ENCODE measurements around the gene PARS2.

The PARS2 gene

DNA sequence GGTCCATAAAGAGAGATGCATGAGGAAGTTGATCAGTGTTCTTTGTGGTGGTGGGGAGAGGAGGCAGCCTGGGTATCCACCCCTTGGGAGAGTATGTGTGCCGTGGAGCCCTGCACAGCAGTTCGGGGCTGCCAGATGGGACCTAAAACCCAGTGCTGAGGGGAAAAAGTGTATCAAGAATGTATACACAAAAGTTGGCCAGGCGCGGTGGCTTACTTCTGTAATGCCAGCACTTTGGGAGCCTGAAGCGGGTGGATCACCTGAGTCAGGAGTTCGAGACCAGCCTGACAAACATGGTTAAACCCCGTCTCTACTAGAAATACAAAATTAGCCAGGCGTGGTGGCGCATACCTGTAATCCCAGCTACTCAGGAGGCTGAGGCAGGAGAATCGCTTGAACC is 52.8 kb downstream of the PARS2 start:
- Histone ChIP-seq H2AFZ (ENCODE audit: low read length) (no peak overlapping the region), H3K4me3 (ENCODE audit: low read length in 2 of 2) (no peak overlapping the region), H3K9ac (ENCODE audit: low read depth, low read length, poor library complexity) (no peak overlapping the region), H3K23ac (ENCODE audit: low read depth, low read length, poor library complexity) (no peak overlapping the region), H2BK5ac (ENCODE audit: low read length) (no peak overlapping the region), H3K4me2 (ENCODE audit: insufficient read depth, low read length, poor library complexity, severe bottlenecking) (no peak overlapping the region), H3K4me1 (ENCODE audit: control insufficient read depth in 2 of 2, insufficient read depth in 1 of 2, low read depth in 1 of 2, low read length in 2 of 2) (peaks cover 2 to 5% of the 10 kb centered on the region in 2 donors), H3K9me3 (replicated peaks in 1 of 2; ENCODE audit: control insufficient read depth in 2 of 2, insufficient read depth in 1 of 2, low read depth in 1 of 2, low read length in 2 of 2) (no peaks in the 10 kb centered on the region), H3K27me3 (ENCODE audit: control insufficient read depth in 3 of 3, insufficient read depth in 3 of 3, low read depth in 1 of 3, low read length in 3 of 3) (peaks cover 0 to 42% (median 4%) of the 10 kb centered on the region in 3 experiments), H2AK5ac (ENCODE audit: low read depth, low read length) (no peak overlapping the region), H3K18ac (ENCODE audit: low read length) (no peak overlapping the region), H3K14ac (ENCODE audit: low read length) (no peak overlapping the region), H3K27ac (replicated peaks; ENCODE audit: low read length) (no peak overlapping the region), H2BK12ac (ENCODE audit: low read length) (no peak overlapping the region), H3K4ac (ENCODE audit: low read length) (no peak overlapping the region), H4K91ac (ENCODE audit: low read depth, low read length, poor library complexity) (no peak overlapping the region), H3K79me1 (ENCODE audit: low read depth, low read length) (no peaks in the 10 kb centered on the region), H3K36me3 (replicated peaks in 1 of 2; ENCODE audit: control insufficient read depth in 2 of 2, insufficient read depth in 2 of 2, low read length in 2 of 2) (no peaks in the 10 kb centered on the region), H4K8ac (ENCODE audit: low read depth, low read length) (no peak overlapping the region), H2BK120ac (ENCODE audit: low read depth, low read length) (no peak overlapping the region), H2BK15ac (ENCODE audit: low read length) (no peak overlapping the region)
- WGBS, 2 donors (ENCODE audit: extremely low coverage in 2 of 2, insufficient read length in 2 of 2, insufficient replicate concordance in 1 of 2), result no CpG with 5 or more reads among the region's 10 CpGs
- no peak for DNase-seq (ENCODE audit: low spot score)

DNA sequence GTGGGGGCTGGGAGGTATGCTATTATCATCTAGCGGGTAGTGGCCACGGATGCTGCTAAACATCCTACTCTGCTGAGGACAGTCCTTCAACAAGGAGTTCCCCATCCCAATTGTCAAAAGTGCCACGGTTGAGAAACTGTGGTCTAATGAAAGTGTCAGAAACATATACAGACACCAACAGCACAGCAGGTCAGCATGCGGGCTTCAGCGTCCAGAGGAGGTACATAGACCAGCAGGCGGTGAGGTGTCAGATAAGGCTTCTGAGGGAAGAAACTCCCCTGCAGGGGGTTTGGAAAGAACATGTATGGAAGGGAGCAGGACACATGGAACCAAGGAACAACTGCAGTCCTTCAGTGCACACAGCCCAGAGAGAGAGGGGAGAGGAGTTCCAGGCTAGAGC is 53.5 kb downstream of the PARS2 start:
- Histone ChIP-seq H3K14ac (ENCODE audit: low read length) (no peak overlapping the region), H3K9me3 (replicated peaks in 1 of 2; ENCODE audit: control insufficient read depth in 2 of 2, insufficient read depth in 1 of 2, low read depth in 1 of 2, low read length in 2 of 2) (no peaks in the 10 kb centered on the region), H3K4ac (ENCODE audit: low read length) (no peak overlapping the region), H3K36me3 (replicated peaks in 1 of 2; ENCODE audit: control insufficient read depth in 2 of 2, insufficient read depth in 2 of 2, low read length in 2 of 2) (no peaks in the 10 kb centered on the region), H3K4me2 (ENCODE audit: insufficient read depth, low read length, poor library complexity, severe bottlenecking) (no peak overlapping the region), H2BK12ac (ENCODE audit: low read length) (no peak overlapping the region), H2BK120ac (ENCODE audit: low read depth, low read length) (no peak overlapping the region), H2AK5ac (ENCODE audit: low read depth, low read length) (no peak overlapping the region), H2BK5ac (ENCODE audit: low read length) (no peak overlapping the region), H3K79me1 (ENCODE audit: low read depth, low read length) (no peaks in the 10 kb centered on the region), H3K4me3 (ENCODE audit: low read length in 2 of 2) (no peak overlapping the region), H3K27ac (replicated peaks; ENCODE audit: low read length) (no peak overlapping the region), H3K4me1 (ENCODE audit: control insufficient read depth in 2 of 2, insufficient read depth in 1 of 2, low read depth in 1 of 2, low read length in 2 of 2) (peaks cover 0 to 5% of the 10 kb centered on the region in 2 donors), H3K27me3 (ENCODE audit: control insufficient read depth in 3 of 3, insufficient read depth in 3 of 3, low read depth in 1 of 3, low read length in 3 of 3) (peaks cover 0 to 47% (median 4%) of the 10 kb centered on the region in 3 experiments), H3K9ac (ENCODE audit: low read depth, low read length, poor library complexity) (peak overlapping the region; percentile 63), H4K8ac (ENCODE audit: low read depth, low read length) (no peak overlapping the region), H3K18ac (ENCODE audit: low read length) (no peak overlapping the region), H4K91ac (ENCODE audit: low read depth, low read length, poor library complexity) (no peak overlapping the region), H3K23ac (ENCODE audit: low read depth, low read length, poor library complexity) (no peak overlapping the region), H2BK15ac (ENCODE audit: low read length) (no peak overlapping the region), H2AFZ (ENCODE audit: low read length) (no peak overlapping the region)
- no CpG with 5 or more reads among the region's 6 CpGs for WGBS, 2 donors (ENCODE audit: extremely low coverage in 2 of 2, insufficient read length in 2 of 2, insufficient replicate concordance in 1 of 2)
- DNase-seq (ENCODE audit: low spot score), result no peak

DNA sequence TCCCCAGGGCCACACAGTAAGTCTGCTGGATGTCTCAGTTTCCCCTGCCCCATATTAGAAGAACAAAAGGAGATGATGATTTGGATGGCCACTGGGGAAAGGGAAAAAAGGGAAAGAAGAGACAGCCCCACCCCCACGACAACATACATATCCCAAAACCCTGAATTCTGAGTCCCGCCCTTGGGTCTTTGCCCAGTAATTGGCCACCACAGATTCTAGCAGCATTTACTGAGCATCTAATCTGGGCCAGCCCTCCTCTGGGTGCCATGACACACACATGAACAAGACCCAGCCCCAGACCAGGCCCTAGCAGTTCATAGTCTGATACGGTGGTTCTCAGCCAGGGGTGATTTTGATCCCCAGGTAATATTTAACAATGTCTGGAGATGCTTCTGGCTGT is 53.9 kb downstream of the PARS2 start:
- H2BK5ac ChIP-seq (ENCODE audit: low read length), result no peak overlapping the region
- no peak overlapping the region for H3K23ac ChIP-seq (ENCODE audit: low read depth, low read length, poor library complexity)
- peaks cover 0 to 48% (median 4%) of the 10 kb centered on the region in 3 experiments for H3K27me3 ChIP-seq (ENCODE audit: control insufficient read depth in 3 of 3, insufficient read depth in 3 of 3, low read depth in 1 of 3, low read length in 3 of 3)
- H3K4me3 ChIP-seq (ENCODE audit: low read length in 2 of 2), result no peak overlapping the region
- no peak overlapping the region for H2AK5ac ChIP-seq (ENCODE audit: low read depth, low read length)
- H3K18ac ChIP-seq (ENCODE audit: low read length), result no peak overlapping the region
- no peak overlapping the region for H3K4me2 ChIP-seq (ENCODE audit: insufficient read depth, low read length, poor library complexity, severe bottlenecking)
- no peak overlapping the region for H3K27ac ChIP-seq (replicated peaks; ENCODE audit: low read length)
- H3K79me1 ChIP-seq (ENCODE audit: low read depth, low read length), result no peaks in the 10 kb centered on the region
- no peaks in the 10 kb centered on the region for H3K9me3 ChIP-seq (replicated peaks in 1 of 2; ENCODE audit: control insufficient read depth in 2 of 2, insufficient read depth in 1 of 2, low read depth in 1 of 2, low read length in 2 of 2)
- H2AFZ ChIP-seq (ENCODE audit: low read length), result no peak overlapping the region
- DNase-seq (ENCODE audit: low spot score), result no peak
- no peak overlapping the region for H2BK12ac ChIP-seq (ENCODE audit: low read length)
- no peak overlapping the region for H4K8ac ChIP-seq (ENCODE audit: low read depth, low read length)
- WGBS, 2 donors (ENCODE audit: extremely low coverage in 2 of 2, insufficient read length in 2 of 2, insufficient replicate concordance in 1 of 2), result no CpG with 5 or more reads among the region's 3 CpGs
- H3K9ac ChIP-seq (ENCODE audit: low read depth, low read length, poor library complexity), result no peak overlapping the region
- no peak overlapping the region for H3K14ac ChIP-seq (ENCODE audit: low read length)
- peaks cover 0 to 4% of the 10 kb centered on the region in 2 donors for H3K4me1 ChIP-seq (ENCODE audit: control insufficient read depth in 2 of 2, insufficient read depth in 1 of 2, low read depth in 1 of 2, low read length in 2 of 2)
- H3K36me3 ChIP-seq (replicated peaks in 1 of 2; ENCODE audit: control insufficient read depth in 2 of 2, insufficient read depth in 2 of 2, low read length in 2 of 2), result no peaks in the 10 kb centered on the region
- H2BK120ac ChIP-seq (ENCODE audit: low read depth, low read length), result no peak overlapping the region
- H2BK15ac ChIP-seq (ENCODE audit: low read length), result no peak overlapping the region
- H4K91ac ChIP-seq (ENCODE audit: low read depth, low read length, poor library complexity), result no peak overlapping the region
- no peak overlapping the region for H3K4ac ChIP-seq (ENCODE audit: low read length)

DNA sequence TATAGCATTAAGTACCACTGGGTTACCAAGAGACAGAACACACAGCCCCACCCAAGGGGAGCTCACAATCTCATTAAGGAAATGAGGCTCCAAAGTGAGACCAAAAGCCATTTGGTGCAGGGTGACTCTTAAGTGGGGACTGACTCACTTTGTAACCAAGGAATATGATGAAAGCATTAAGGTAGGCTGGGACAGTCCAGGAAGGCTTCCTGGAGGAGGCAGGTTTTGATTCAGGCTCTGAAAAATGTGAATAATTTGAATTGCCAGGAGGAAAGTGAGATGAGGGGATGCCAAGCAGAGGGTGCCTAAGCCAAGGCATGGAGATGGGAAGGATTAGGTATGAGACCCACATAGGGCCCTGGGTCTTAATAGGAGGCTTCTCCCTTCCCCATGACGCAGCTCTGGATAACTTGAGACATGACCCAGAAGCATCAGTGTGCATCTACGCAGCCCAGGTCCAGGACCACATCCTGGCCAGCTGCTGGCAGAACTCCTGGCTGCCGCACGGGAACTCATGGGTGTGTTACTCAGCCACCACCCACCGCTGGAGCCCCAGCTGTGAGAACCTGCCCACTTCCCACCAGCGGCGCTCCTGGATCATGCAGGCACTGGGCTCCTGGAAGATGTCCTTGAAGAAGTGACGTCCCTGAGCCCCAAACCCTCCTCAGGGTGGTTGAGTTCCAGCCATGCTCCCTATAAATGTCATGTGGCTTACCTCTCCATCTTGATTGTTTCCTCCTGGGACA is 54.6 kb downstream of the PARS2 start:
- no peak overlapping the region for H3K4me2 ChIP-seq (ENCODE audit: insufficient read depth, low read length, poor library complexity, severe bottlenecking)
- no peaks in the 10 kb centered on the region for H3K4me1 ChIP-seq (ENCODE audit: control insufficient read depth in 2 of 2, insufficient read depth in 1 of 2, low read depth in 1 of 2, low read length in 2 of 2)
- H3K14ac ChIP-seq (ENCODE audit: low read length), result no peak overlapping the region
- H2BK120ac ChIP-seq (ENCODE audit: low read depth, low read length), result no peak overlapping the region
- H3K23ac ChIP-seq (ENCODE audit: low read depth, low read length, poor library complexity), result no peak overlapping the region
- H2BK12ac ChIP-seq (ENCODE audit: low read length), result no peak overlapping the region
- no peak overlapping the region for H4K8ac ChIP-seq (ENCODE audit: low read depth, low read length)
- H4K91ac ChIP-seq (ENCODE audit: low read depth, low read length, poor library complexity), result no peak overlapping the region
- no peak overlapping the region for H3K4me3 ChIP-seq (ENCODE audit: low read length in 2 of 2)
- no peaks in the 10 kb centered on the region for H3K79me1 ChIP-seq (ENCODE audit: low read depth, low read length)
- no peak overlapping the region for H3K4ac ChIP-seq (ENCODE audit: low read length)
- H2AFZ ChIP-seq (ENCODE audit: low read length), result no peak overlapping the region
- DNase-seq (ENCODE audit: low spot score), result no peak
- no peak overlapping the region for H2BK5ac ChIP-seq (ENCODE audit: low read length)
- peaks cover 0 to 48% (median 2%) of the 10 kb centered on the region in 3 experiments for H3K27me3 ChIP-seq (ENCODE audit: control insufficient read depth in 3 of 3, insufficient read depth in 3 of 3, low read depth in 1 of 3, low read length in 3 of 3)
- H3K9ac ChIP-seq (ENCODE audit: low read depth, low read length, poor library complexity), result no peak overlapping the region
- H3K27ac ChIP-seq (replicated peaks; ENCODE audit: low read length), result no peak overlapping the region
- no peak overlapping the region for H3K18ac ChIP-seq (ENCODE audit: low read length)
- WGBS, 2 donors (ENCODE audit: extremely low coverage in 2 of 2, insufficient read length in 2 of 2, insufficient replicate concordance in 1 of 2), result no CpG with 5 or more reads among the region's 8 CpGs
- H3K9me3 ChIP-seq (replicated peaks in 1 of 2; ENCODE audit: control insufficient read depth in 2 of 2, insufficient read depth in 1 of 2, low read depth in 1 of 2, low read length in 2 of 2), result no peaks in the 10 kb centered on the region
- H2BK15ac ChIP-seq (ENCODE audit: low read length), result no peak overlapping the region
- no peak overlapping the region for H2AK5ac ChIP-seq (ENCODE audit: low read depth, low read length)
- H3K36me3 ChIP-seq (replicated peaks in 1 of 2; ENCODE audit: control insufficient read depth in 2 of 2, insufficient read depth in 2 of 2, low read length in 2 of 2), result no peaks in the 10 kb centered on the region
